ENCODE measurements around the gene LILRA2. TPM values are rescaled to one million over a fixed set of nuclear protein-coding genes. Genes with fewer than 3 reads are reported as not detected.
"Not testable (repeated sequence)": the region's sequence is repeated elsewhere in the genome, so short reads cannot be mapped to it uniquely, and the experiment has no call there.

LILRA2 gene
- total RNA-seq, 1 donor from 2014 or later: 1.6 TPM

DNA sequence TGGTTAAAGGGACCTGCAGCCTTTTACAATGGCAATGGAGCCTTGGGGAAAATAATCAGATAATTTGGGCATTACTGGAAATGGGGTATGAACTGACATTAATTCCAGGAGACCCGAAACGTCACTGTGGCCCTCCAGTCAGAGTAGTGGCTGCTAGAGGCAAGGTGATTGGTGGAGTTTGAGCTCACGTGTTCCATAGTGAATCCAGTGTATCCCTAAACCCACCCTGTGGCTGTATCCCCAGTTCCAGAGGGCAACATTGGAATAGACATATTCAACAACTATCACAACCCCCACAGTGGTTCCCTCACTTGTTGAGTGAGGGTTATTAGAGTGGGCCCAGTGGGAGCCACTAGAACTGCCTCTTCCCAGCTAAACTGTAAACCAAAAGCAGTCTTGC lies 3.3 kb upstream of the LILRA2 start:
- peak; percentile 11 for DNase-seq (ENCODE audit: low spot score)
- ATAC-seq: no peak

DNA sequence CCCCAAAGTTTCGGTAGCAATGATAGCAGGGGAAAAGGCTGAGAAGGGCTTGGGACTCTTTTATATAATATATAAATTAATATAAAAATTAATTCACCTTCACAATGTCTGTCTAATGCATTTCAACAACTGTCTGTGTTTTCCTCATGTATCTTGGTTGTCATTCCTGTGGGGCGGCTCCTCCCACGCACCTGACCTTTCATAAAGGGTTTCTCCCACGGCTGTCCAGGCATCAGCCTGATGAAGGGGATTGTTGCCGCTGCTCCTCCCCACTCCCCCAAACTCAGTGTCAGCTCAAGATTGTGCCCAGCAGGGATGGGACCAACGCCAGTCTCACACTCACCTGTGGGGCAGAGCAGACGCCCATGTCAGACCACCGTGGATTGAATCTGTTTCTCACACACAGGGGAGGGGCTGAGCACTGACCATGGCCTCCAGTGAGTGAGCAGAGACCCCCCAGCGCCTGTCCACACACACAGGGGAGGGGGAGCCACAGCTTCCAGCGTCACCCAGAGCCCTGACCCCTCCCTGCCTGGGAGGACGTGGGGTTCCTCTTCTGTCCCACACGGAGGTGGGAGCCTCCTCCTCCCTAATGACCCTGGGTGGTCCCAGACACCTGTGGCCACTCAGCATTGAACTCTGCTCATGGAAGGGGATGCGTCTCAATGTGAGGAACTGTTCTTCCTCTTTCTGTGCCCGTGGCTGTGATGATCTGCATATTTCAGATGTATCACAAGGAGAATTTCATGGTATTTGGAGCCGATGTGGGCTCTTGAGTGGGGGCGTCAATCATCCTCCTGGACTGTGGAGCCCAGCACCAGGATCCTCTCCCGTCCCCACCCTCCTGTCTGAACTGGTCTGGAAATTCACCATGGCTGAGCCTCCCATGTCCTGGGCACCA lies 1.6 kb upstream of the LILRA2 start:
- peak; percentile 39 for DNase-seq (ENCODE audit: low spot score)
- ATAC-seq: peak; percentile 18

DNA sequence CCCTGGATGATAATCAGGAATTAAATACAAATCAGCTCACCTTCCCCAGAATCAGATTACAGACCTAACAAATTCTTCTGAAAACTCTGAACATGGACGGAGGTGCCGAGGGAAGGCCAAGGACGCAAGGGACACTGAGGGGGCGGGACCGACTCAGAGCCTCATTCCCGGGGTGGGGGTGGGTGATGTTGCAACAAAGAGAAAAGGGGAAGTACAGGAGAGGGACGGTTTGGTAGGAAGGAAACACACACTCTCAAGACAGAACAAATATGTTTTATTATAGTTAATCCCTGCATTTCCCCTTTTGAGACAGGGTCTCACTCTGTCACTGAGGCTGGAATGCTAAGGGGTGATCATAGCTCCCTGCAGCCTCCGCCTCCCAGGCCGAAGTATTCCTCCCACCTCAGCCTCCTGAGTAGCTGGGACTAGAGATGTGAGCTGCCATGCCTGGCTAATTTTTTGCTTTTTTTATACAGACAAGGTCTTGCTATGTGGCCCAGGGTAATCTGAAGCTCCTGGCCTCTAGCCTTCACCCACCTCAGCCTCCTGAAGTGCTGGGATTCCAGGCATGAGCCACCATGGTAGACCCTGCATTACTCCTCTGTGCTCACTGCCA lies 786 bp upstream of the LILRA2 start:
- peak; percentile 44 for ATAC-seq
- peak; percentile 41 for DNase-seq (ENCODE audit: low spot score)

DNA sequence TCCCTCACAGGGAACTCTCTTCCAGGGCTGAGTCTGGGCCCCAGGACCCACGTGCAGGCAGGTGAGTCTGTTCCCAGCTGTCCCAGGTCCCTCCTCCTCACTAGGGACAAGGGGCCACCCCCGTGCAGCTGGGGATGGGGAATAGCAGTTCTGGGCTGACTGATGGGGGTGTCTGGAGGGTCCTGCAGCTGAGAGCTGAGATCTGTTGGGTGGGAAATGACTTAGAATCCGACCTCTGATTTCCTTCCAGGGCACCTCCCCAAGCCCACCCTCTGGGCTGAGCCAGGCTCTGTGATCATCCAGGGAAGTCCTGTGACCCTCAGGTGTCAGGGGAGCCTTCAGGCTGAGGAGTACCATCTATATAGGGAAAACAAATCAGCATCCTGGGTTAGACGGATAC lies 461 bp downstream of the LILRA2 start:
- DNase-seq (ENCODE audit: low spot score) (peak; percentile 41), ATAC-seq (no peak)

DNA sequence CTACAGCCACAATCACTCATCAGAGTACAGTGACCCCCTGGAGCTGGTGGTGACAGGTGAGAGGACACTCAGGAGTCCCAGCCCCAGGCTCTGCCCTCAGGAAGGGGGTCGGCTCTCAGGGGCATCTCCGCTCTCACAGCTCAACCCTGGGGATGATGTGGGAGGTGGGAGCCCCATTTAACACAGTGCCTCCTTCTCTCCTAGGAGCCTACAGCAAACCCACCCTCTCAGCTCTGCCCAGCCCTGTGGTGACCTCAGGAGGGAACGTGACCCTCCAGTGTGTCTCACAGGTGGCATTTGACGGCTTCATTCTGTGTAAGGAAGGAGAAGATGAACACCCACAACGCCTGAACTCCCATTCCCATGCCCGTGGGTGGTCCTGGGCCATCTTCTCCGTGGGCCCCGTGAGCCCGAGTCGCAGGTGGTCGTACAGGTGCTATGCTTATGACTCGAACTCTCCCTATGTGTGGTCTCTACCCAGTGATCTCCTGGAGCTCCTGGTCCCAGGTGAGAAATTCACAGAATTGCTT lies 1.0 kb downstream of the LILRA2 start:
- DNase-seq (ENCODE audit: low spot score) (peak; percentile 33), ATAC-seq (no peak)

DNA sequence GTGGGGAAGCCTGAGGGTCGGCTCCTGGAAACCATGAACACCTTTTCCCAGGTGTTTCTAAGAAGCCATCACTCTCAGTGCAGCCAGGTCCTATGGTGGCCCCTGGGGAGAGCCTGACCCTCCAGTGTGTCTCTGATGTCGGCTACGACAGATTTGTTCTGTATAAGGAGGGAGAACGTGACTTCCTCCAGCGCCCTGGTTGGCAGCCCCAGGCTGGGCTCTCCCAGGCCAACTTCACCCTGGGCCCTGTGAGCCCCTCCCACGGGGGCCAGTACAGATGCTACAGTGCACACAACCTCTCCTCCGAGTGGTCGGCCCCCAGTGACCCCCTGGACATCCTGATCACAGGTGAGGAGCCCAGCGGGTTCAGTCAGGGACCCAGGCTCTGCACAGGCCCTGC lies 1.6 kb downstream of the LILRA2 start:
- ATAC-seq: not testable (repeated sequence)
- DNase-seq (ENCODE audit: low spot score): peak; percentile 28

DNA sequence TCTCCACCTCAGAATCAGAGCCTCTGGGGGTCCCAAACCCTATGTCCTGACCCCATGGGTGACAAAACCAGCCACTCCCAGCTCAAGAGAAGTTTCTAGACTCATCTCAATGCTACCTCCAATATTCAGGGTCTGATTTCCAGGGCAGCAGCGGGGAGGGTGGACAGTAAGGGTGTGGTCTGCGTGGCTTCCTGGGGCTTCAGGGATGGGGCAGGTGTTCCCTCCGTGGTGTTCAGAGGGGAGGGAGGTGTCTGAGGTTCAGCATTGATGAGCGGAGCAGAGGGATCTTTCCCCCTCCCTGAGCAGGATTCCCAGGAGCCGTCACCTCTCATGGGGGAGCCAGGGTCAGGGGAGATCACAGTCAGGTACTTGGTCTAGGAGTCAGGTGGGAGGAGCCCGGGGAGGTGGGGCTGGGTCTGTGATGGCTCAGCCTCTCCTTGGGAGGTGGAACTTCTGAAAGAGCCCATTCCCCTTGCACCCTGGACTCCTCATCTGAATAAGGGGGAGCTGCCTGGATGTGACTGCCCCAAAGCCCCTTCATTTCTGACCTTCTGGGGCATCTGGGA lies 2.9 kb downstream of the LILRA2 start:
- ATAC-seq: no peak
- peak; percentile 33 for DNase-seq (ENCODE audit: low spot score)

DNA sequence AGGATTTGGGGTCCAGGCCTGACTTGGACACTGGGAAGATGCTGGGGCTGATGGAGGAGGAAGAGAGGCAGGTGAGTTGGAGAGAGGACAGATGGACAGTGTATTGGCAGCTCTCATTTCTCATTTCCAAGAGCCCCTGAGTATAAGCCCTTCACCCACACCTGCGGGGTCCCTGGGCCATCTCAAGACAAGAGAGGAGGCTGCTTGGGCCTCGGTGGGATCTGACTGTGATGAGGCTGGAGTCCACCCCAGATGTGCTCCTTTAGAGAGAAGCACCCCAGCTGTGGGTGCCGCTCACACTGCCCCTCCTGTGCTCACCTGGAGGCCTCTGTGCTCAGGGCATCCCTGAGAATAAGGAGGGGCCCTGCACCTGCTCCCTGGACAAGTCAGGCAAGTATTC lies 3.7 kb downstream of the LILRA2 start:
- DNase-seq (ENCODE audit: low spot score): peak; percentile 23
- no peak for ATAC-seq

DNA sequence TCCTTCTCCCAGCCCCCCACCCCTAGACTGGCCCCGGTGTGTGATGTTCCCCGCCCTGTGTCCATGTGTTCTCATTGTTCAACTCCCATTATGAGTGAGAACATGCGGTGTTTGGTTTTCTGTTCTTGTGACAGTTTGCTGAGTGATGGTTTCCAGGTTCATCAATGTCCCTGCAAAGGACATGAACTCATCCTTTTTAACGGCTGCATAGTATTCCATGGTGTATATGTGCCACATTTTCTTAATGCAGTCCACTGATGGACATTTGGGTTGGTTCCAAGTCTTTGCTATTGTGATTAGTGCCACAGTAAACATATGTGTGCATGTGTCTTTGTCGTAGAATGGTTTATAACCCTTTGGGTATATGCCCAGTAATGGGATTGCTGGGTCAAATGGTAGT lies 4.7 kb downstream of the LILRA2 start:
- ATAC-seq: not testable (repeated sequence)
- DNase-seq (ENCODE audit: low spot score): peak; percentile 19

DNA sequence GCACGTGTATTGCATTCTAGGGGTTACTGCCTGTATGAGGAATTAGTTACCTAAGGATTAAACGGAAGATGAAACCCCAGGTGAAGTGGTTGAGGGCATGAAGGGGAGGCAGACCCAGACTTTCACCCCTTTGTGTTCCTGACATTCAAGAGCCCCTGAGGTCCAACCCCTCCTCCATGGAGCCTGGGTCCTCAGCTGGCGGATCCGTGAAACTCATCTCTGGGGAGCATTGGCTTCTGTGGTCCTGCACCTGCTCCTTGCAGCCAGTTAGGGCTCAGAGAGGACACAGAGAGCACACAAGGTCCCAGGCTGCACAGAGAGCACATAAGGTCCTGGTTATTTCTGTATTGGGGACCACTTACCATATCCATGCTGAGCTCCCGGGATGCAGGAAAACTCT lies 12.8 kb downstream of the LILRA2 start:
- DNase-seq (ENCODE audit: low spot score) (no peak), ATAC-seq (no peak)

DNA sequence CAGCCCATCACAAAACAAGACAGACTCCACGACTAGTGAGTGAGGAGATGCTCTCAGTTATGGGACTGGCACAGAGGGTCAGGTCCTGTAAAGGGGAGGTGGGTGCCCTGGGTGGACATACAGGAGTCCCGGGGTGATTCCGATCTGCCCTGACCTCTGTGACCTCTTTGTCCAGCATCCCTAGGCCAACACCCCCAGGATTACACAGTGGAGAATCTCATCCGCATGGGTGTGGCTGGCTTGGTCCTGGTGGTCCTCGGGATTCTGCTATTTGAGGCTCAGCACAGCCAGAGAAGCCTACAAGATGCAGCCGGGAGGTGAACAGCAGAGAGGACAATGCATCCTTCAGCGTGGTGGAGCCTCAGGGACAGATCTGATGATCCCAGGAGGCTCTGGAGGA lies 13.4 kb downstream of the LILRA2 start:
- DNase-seq (ENCODE audit: low spot score): no peak
- ATAC-seq: no peak

DNA sequence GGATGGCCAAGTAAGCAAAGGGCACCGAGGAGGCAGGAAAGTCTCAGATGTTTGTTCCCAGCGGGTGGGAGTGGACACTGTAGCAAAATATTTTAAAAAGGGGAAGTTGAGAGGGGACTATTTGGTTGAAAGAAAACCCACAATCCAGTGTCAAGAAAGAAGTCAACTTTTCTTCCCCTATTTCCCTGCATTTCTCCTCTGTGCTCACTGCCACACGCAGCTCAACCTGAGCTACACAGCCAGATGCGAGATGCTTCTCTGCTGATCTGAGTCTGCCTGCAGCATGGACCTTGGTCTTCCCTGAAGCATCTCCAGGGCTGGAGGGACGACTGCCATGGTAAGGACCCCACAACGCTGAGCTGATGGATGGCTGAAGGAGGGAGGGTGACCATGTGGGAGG lies 19.9 kb downstream of the LILRA2 start, which contains the start of gene LILRA1:
Gene LILRA1 (plus strand): TSS at position 188 of the 400 bp plus-strand sequence. CDS start 613 bp downstream, outside the sequence.
- DNase-seq (ENCODE audit: low spot score): peak; percentile 39
- ATAC-seq: peak; percentile 33

DNA sequence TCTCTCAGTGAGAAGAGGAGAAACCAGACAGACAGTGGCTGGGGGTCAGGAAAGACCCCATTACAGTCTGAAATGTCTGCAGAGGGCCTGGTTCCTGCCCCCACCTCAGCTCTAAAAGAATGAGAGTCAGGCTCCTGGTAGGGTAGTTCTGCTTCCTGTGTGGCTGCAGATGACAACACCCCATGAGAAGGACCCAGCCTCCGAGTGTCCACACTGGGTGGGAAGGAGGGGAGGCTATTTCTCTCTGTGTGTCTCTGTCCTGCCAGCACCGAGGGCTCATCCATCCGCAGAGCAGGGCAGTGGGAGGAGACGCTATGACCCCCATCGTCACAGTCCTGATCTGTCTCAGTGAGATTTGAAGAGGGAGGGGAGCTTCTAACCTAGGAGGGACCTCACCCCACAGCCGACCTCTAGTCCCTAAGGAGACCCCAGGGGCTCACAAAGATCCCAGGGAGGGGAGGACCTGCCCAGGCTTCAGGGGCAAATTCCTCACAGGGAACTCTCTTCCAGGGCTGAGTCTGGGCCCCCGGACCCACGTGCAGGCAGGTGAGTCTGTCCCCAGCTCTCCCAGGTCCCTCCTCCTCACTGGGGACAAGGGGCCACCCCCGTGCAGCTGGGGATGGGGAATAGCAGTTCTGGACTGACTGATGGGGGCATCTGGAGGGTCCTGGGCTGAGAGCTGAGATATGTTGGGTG lies 20.5 kb downstream of the LILRA2 start:
- not testable (repeated sequence) for DNase-seq (ENCODE audit: low spot score)
- peak; percentile 39 for ATAC-seq

DNA sequence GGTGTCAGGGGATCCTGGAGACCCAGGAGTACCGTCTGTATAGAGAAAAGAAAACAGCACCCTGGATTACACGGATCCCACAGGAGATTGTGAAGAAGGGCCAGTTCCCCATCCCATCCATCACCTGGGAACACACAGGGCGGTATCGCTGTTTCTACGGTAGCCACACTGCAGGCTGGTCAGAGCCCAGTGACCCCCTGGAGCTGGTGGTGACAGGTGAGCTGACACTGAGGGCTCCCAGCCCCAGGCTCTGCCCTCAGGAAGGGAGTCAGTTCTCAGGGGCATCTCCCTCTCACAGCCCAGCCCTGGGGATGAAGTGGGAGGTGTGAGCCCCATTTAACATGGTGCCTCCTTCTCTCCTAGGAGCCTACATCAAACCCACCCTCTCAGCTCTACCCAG lies 21.1 kb downstream of the LILRA2 start:
- ATAC-seq (no peak), DNase-seq (ENCODE audit: low spot score) (no peak)

DNA sequence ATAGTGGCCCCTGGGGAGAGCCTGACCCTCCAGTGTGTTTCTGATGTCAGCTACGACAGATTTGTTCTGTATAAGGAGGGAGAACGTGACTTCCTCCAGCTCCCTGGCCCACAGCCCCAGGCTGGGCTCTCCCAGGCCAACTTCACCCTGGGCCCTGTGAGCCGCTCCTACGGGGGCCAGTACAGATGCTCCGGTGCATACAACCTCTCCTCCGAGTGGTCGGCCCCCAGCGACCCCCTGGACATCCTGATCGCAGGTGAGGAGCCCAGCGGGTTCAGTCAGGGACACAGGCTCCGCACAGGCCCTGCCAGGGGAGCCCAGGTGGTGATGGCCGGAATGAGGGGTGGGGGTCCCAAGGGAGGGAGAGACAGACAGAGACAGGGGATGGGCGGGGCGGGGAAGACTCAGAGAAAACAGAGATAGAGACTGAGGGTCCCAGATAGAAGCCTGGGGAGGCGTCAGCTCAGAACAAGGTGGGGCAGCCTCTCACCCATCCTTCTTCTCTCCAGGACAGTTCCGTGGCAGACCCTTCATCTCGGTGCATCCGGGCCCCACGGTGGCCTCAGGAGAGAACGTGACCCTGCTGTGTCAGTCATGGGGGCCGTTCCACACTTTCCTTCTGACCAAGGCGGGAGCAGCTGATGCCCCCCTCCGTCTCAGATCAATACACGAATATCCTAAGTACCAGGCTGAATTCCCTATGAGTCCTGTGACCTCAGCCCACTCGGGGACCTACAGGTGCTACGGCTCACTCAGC lies 22.3 kb downstream of the LILRA2 start:
- DNase-seq (ENCODE audit: low spot score); ATAC-seq: not testable (repeated sequence)

DNA sequence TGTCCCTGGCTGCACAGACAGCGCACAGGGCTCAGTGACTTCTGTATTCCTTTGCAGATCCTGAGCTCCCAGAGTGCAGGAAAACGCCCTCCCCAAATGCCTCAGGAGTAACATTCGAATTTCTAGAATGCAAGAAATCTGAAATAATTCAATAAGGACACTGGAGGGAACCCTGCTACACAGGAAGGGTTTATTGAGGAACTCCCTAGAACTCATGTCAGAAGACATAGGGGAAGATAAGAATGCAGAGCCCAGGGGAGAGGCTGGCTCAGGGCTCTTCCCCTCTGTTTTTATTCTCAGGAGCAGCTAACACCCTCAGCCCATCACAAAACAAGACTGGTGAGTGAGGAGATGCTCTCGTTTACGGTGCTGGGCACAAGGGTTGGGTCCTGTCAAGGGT lies 26.6 kb downstream of the LILRA2 start:
- ATAC-seq: no peak
- DNase-seq (ENCODE audit: low spot score): no peak

DNA sequence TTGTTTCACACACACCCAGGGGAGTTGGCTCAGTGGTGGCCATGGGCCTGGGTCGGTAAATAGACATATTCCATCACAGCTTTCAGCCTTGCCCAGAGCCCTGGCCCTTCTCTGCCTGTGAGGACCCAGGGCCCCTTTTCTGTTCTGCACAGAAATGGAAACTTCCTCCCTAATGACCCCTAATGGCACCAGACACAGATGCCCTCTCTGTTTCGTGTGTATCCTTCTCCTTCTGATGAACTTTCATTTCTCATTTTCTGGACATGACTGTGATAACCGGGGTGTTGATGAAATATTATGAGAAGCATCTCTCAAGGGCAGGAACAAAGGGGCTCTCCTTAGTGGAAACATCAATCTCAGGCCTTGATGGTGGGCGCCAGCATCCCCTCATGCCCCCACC lies 32.6 kb downstream of the LILRA2 start:
- DNase-seq (ENCODE audit: low spot score): no peak

DNA sequence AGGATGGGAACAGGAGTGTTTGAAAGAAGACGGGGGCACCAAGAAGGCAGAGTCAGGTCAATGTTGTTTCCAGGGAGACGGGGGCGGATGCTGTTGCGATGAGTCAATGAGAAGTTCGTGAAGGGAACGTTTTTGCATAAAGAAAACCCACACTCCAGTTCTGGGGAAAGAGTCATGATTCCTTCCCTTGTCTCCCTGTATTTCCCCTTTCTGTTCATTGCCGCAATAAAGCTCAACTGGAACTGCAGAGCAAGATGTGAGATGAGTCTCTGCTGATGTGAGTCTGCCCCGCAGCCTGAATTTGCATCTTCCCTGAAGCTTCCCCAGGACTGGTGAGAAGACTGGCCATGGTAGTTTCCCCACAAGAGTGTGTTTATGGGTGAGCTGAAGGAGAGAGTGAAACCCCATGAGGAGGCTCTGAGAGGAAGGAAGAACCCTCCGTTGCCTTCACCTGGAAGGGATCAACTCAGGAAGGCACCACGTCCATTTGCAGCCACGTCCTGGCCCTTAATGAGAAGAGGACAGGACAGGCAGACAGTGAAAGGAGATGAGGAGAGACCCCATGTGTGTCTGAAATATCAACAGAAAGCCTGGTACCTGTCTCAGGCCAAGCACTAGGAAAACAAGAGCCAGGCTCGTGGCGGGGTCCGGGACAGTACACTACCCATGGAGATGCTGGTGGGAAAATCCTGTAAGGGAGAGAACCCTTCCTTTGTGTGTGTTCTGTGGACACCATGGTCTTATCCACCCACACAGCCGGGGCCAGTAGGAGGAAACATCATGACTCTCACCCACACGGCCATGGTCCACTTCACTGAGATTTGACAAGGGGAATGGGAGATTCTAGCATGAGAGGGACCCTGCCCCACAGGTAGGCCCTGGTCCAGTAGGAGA lies 33.5 kb downstream of the LILRA2 start:
- DNase-seq (ENCODE audit: low spot score): no peak

More for the DNA sequence above, 32.6 kb downstream of the LILRA2 start:
- ATAC-seq: peak; percentile 36

DNA sequence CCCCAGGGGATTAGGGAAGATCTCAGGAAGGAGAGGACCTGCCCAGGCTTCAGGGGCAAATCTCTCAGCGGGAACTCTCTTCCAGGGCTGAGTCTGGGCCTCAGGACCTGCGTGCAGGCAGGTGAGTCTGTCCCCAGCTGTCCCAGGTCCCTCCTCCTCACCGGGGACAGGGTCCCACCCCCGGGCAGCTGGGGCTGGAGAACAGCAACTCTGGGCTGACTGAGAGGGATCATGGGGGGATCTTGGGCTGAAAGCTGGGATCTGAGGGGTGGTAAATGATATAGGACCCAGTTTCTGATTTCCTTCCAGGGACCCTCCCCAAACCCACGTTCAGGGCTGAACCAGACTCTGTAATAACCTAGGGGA lies 34.2 kb downstream of the LILRA2 start:
- ATAC-seq (no peak), DNase-seq (ENCODE audit: low spot score) (no peak)

More for the DNA sequence above, 33.5 kb downstream of the LILRA2 start:
- ATAC-seq: peak; percentile 24
